Gastroesophageal sphincter (tissue), 4 donors: ENCODE measurements around the gene KIR2DL3. TPM values are rescaled to one million over a fixed set of nuclear protein-coding genes. Genes with fewer than 3 reads are reported as not detected.
"Not testable (repeated sequence)": the region's sequence is repeated elsewhere in the genome, so short reads cannot be mapped to it uniquely, and the experiment has no call there.

ENCODE experiments used
- ATAC-seq: fragments of 150-250 bp; one replicate; pipeline ENCODE4 v1.9.1; 2016; ENCODE audit warnings: mild to moderate bottlenecking, moderate library complexity
- H3K27ac ChIP-seq, 4 donors: fragments of 200-600 bp; sonication (generic) in 3 of 4; 1 replicate in 3 of 4; 2 replicates in 1 of 4; pipeline ENCODE4 v1.5.1; 2016 to 2019
- H3K27me3 ChIP-seq: fragments of 200-600 bp; sonication (generic); one replicate; pipeline ENCODE4 v1.5.1; 2019
- H3K36me3 ChIP-seq, 2 donors: fragments of 200-600 bp; sonication (generic); one replicate each; pipeline ENCODE4 v1.5.1; 2019; ENCODE audit warnings: control low read depth in 1 of 2
- H3K4me1 ChIP-seq, 3 donors: fragments of 200-600 bp; sonication (generic); 1 replicate in 2 of 3; 2 replicates in 1 of 3; pipeline ENCODE4 v1.5.1; 2016 to 2019; ENCODE audit warnings: control low read depth in 2 of 3
- H3K4me3 ChIP-seq, 2 donors: fragments of 200-600 bp; sonication (generic); one replicate each; pipeline ENCODE4 v1.5.1; 2019; ENCODE audit warnings: mild to moderate bottlenecking in 1 of 2, moderate library complexity in 1 of 2
- H3K9me3 ChIP-seq, 3 donors: fragments of 200-600 bp; sonication (generic); one replicate each; pipeline ENCODE4 v1.5.1; 2017 to 2019; ENCODE audit warnings: control low read depth in 2 of 3
- EP300 ChIP-seq: sonication (generic); formaldehyde crosslinking; IDR thresholded peaks from one replicate; pipeline ENCODE4 v1.6.1; 2017; ENCODE audit warnings: antibody characterized with exemption, mild to moderate bottlenecking
- POLR2A ChIP-seq, 2 donors: fragments of 450-650 bp; IDR thresholded peaks; one replicate each; pipeline ENCODE4 v1.6.1; 2017; ENCODE audit warnings: antibody characterized with exemption in 2 of 2, mild to moderate bottlenecking in 2 of 2, moderate library complexity in 1 of 2
- POLR2AphosphoS5 ChIP-seq: sonication (generic); formaldehyde crosslinking; IDR thresholded peaks from one replicate; pipeline ENCODE4 v1.6.1; 2017; ENCODE audit warnings: antibody characterized with exemption
- WGBS, 2 donors: methylation state at CpG; one replicate each; pipeline ENCODE4 v1.1.5; 2018; ENCODE audit warnings: low coverage in 1 of 2; 5-methylcytosine and 5-hydroxymethylcytosine counted together
- total RNA-seq, 4 donors: library from RNA; depleted of rRNA; stranded (reverse); fragments of >200 nt; gene quantifications; one replicate each; pipeline ENCODE4 v1.1.0, GENCODE V29; 2016
- TF ChIP-seq, protein P1 (sequence below), 4 experiments: fragments of 200-600 bp in 2 of 4; fragments of 450-650 bp in 2 of 4; sonication (generic) in 1 of 4; IDR thresholded peaks; one replicate each; pipeline ENCODE4 v1.5.1; 2017 to 2019; ENCODE audit warnings: antibody characterized with exemption in 4 of 4, mild to moderate bottlenecking in 2 of 4, moderate library complexity in 2 of 4

KIR2DL3 gene
- under 1 TPM in 1 of 4 donors, not detected in 3; 0.25 TPM for total RNA-seq

DNA sequence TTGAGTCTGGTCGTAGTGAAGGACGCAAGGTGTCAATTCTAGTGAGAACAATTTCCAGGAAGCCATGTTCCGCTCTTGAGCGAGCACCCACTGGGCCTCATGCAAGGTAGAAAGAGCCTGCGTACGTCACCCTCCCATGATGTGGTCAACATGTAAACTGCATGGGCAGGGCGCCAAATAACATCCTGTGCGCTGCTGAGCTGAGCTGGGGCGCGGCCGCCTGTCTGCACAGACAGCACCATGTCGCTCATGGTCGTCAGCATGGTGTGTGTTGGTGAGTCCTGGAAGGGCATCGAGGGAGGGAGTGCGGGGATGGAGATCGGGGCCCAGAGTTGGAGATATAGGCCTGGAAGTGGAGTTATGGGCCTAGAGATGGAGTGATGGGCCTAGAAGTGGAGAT is at the start of gene KIR2DL3:
KIR2DL3 (plus strand) TSS at position 208 of the 400 bp plus-strand sequence; CDS start at position 241, 33 bp downstream.
- H3K27ac ChIP-seq, H3K36me3 ChIP-seq, H3K27me3 ChIP-seq, H3K4me3 ChIP-seq, ATAC-seq, H3K9me3 ChIP-seq, H3K4me1 ChIP-seq: not testable (repeated sequence)
- 74 to 90% methylated on average over 4 to 13 of the region's 16 CpGs for WGBS, 2 donors

DNA sequence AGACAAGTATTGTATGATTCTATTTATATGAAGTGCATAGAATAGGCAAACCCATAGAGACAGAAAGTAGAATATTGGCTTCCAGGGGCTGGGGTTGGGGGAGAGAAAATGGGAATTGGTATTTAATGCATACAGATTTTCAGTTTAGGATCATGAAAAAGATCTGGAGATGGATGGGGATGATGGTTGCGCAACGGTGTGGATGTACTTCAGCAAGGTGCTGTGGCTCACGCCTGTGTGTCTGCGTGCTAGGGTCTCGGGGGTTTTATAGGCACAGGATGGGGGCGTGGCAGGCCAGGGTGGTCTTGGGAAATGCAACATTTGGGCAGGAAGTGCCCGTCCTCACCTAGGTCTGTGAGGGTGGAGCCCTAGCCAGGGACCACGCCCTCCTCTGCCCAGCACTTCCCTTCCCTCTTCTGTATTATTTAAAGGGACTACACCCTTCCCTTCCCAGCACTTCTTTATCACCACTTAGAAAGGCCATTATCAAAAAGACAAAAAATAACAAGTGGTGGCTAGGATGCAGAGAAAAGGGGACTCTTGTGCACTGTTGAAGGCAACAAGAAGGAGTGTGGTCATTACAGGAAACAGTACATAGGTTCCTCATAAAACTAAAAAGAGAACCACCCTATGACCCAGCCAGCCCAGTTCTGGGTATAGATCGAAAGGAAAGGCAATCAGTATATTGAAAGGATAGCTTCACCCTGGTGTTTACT is 46.6 kb upstream of the KIR2DL3 start:
- no peak overlapping the region for H3K27ac ChIP-seq
- ATAC-seq = no peak
- 53 to 81% methylated on average over 7 of the region's 9 CpGs for WGBS, 2 donors
- TF ChIP-seq POLR2A (IDR thresholded peaks at IDR 0.05) (no peak), POLR2AphosphoS5 (no peak), EP300 (no peak)
- TF ChIP-seq, protein P1, sequence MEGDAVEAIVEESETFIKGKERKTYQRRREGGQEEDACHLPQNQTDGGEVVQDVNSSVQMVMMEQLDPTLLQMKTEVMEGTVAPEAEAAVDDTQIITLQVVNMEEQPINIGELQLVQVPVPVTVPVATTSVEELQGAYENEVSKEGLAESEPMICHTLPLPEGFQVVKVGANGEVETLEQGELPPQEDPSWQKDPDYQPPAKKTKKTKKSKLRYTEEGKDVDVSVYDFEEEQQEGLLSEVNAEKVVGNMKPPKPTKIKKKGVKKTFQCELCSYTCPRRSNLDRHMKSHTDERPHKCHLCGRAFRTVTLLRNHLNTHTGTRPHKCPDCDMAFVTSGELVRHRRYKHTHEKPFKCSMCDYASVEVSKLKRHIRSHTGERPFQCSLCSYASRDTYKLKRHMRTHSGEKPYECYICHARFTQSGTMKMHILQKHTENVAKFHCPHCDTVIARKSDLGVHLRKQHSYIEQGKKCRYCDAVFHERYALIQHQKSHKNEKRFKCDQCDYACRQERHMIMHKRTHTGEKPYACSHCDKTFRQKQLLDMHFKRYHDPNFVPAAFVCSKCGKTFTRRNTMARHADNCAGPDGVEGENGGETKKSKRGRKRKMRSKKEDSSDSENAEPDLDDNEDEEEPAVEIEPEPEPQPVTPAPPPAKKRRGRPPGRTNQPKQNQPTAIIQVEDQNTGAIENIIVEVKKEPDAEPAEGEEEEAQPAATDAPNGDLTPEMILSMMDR (IDR thresholded peaks at IDR 0.05) = no peak
- no peaks in the 10 kb centered on the region for H3K9me3 ChIP-seq
- H3K4me3 ChIP-seq = no peak overlapping the region
- H3K36me3 ChIP-seq = no peaks in the 10 kb centered on the region
- H3K4me1 ChIP-seq = no peaks in the 10 kb centered on the region
- peaks cover 72% of the 10 kb centered on the region for H3K27me3 ChIP-seq

DNA sequence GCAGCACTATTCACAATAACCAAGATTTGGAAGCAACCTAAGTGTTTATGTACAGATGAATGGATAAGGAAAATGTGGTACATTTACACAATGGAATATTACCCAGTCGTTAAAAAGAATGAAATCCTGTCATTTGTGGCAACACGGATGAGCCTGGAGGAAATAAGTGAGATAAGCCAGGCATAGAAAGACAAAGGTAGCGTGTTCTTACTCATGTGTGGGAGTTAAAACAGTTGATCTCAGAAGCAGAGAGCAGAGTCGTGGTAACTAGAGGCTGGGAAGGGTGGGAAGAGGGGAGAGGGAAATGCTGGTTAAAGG is 46.1 kb upstream of the KIR2DL3 start:
- no peak for ATAC-seq

DNA sequence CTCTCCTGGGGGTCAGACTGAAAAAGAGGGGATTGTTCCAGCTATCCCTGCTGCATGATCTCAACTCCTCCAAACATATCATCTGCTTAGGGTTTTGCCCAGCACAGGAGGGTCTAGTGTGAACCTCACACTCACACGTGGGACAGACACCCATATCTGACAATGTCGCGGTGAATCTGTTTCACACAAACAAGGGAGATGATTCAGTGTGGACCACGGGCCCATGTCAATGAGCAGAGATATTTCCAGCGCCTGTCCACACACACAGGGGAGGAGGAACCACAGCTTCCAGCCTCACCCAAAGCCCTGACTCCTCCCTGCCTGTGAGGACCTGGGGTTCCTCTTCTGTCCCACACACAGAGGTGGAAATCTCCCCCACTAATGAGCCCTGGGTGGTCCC is 43.7 kb upstream of the KIR2DL3 start:
- Histone ChIP-seq H3K9me3 (no peaks in the 10 kb centered on the region), H3K4me1 (no peaks in the 10 kb centered on the region), H3K36me3 (no peaks in the 10 kb centered on the region), H3K27ac (no peak overlapping the region), H3K4me3 (no peak overlapping the region), H3K27me3 (peaks cover 72% of the 10 kb centered on the region)
- TF ChIP-seq POLR2AphosphoS5 (no peak), POLR2A (IDR thresholded peaks at IDR 0.05) (no peak), EP300 (no peak)
- TF ChIP-seq, protein P1 (IDR thresholded peaks at IDR 0.05) = no peak
- WGBS, 2 donors = no CpG with 5 or more reads among the region's 5 CpGs
- no peak for ATAC-seq

More for the DNA sequence above, 46.1 kb upstream of the KIR2DL3 start:
- WGBS, 2 donors = 36 to 68% methylated on average over 4 of the region's 4 CpGs
- Histone ChIP-seq H3K27ac (no peak overlapping the region), H3K36me3 (no peaks in the 10 kb centered on the region), H3K4me1 (no peaks in the 10 kb centered on the region), H3K4me3 (no peak overlapping the region), H3K9me3 (no peaks in the 10 kb centered on the region), H3K27me3 (peaks cover 73% of the 10 kb centered on the region)
- TF ChIP-seq, protein P1 (IDR thresholded peaks at IDR 0.05) = no peak
- no peak for TF ChIP-seq EP300
- TF ChIP-seq POLR2A (IDR thresholded peaks at IDR 0.05) = no peak
- TF ChIP-seq POLR2AphosphoS5 = no peak

DNA sequence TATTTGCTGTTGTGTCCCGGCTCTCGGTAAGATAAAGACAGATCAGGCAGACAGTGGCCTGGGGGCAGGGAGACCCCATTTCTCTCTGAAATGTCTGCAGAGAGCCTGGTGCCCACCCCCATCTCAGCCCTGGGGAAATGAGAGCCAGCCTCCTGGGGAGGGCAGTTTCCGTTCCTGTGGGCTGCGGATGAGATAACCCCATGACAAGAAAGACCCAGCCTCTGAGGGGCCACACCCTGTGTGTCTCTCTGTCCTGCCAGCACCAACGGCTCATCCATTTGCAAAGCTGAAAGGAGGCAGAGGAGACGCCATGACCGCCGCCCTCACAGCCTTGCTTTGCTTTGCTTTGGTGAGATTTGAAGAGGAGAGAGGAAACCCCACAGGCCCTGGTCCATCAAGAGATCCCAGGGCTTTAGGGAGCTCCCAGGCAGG is 42.2 kb upstream of the KIR2DL3 start:
- no peaks in the 10 kb centered on the region for H3K36me3 ChIP-seq
- no peak overlapping the region for H3K4me3 ChIP-seq
- peaks cover 61% of the 10 kb centered on the region for H3K27me3 ChIP-seq
- WGBS, 2 donors = no CpG with 5 or more reads among the region's 8 CpGs
- no peaks in the 10 kb centered on the region for H3K9me3 ChIP-seq
- no peaks in the 10 kb centered on the region for H3K4me1 ChIP-seq
- no peak for ATAC-seq
- H3K27ac ChIP-seq = no peak overlapping the region
- TF ChIP-seq, protein P1 (IDR thresholded peaks at IDR 0.05) = no peak
- no peak for TF ChIP-seq EP300
- no peak for TF ChIP-seq POLR2AphosphoS5
- no peak for TF ChIP-seq POLR2A (IDR thresholded peaks at IDR 0.05)
